Measurements from ENCODE around the gene TAOK3. TPM values are rescaled to one million over a fixed set of nuclear protein-coding genes. Genes with fewer than 3 reads are reported as not detected.

The TAOK3 gene
- total and polyA plus RNA-seq, 9 of the 15 experiments (the other 6 are each of a cell fraction or from before 2014, with no cell fraction given), result 24.3 to 83.5 (median 47.1) TPM

DNA sequence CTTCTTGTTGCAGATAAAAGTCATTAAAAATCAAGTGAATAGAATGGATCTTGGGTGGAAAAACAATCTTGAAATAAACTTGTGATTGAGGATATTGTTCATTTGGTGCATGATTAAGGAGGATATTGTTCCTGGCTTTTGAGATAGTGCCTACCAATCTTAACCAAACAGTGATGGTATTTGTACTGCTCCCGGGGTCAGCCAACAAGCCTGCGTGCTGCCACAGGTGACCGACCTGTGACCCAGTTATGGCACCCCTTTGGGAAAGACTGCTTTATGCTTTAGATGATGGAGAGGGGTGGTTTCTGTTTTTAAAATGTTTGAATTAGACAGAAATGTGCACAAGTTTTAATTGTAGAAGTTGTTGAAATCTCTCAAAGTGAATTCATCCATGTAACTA, 45.2 kb upstream of the TAOK3 start:
- H3K9me1 ChIP-seq (ENCODE audit: control insufficient read depth, insufficient read depth, low read length), result no peaks in the 10 kb centered on the region
- peaks cover 33% of the 10 kb centered on the region; the same call in 2 of the 3 replicates for H3K36me3 ChIP-seq (ENCODE audit: control insufficient read depth, insufficient read depth, low read length)
- H3K27me3 ChIP-seq (ENCODE audit: control insufficient read depth in 2 of 2, insufficient read depth in 2 of 2, low read length in 2 of 2), result no peaks in the 10 kb centered on the region
- H3K79me2 ChIP-seq (ENCODE audit: control insufficient read depth, insufficient read depth, low read length), result no peaks in the 10 kb centered on the region
- CTCF ChIA-PET (ENCODE audit: low intra/inter-chr PET ratio), result no interaction called here
- no peak for DNase-seq (ENCODE audit: extremely low read depth in 1 of 4, low spot score in 3 of 4)
- no peaks in the 10 kb centered on the region; the same call in 1 of the 2 replicates for H4K20me1 ChIP-seq (replicated peaks; ENCODE audit: control insufficient read depth, insufficient read depth, low read length)
- TF ChIP-seq GTF2E2 (tag; IDR thresholded peaks at IDR 0.05), result no peak
- no peak overlapping the region for H3K4me2 ChIP-seq (ENCODE audit: insufficient read depth, low read length)
- BruUV-seq (replicated peaks), result no TSS peak
- no peak overlapping the region for H2AFZ ChIP-seq (ENCODE audit: low read depth, low read length)
- WGBS (ENCODE audit: insufficient coverage, low coverage, missing lambda C conversion rate), result 70% methylated on average over 3 of the region's 3 CpGs
- no peaks in the 10 kb centered on the region for H3K9me3 ChIP-seq (replicated peaks; ENCODE audit: control insufficient read depth, insufficient read depth, low read depth, low read length)
- POLR2A ChIA-PET, result interaction anchor here (0.6 kb wide), 1 partner anchor 414 kb away, joined by 3 read pairs; no protein-coding TSS in a partner anchor
- H3K9ac ChIP-seq (ENCODE audit: insufficient read depth in 1 of 2, low read depth in 2 of 2, low read length in 2 of 2), result no peak overlapping the region
- no peaks in the 10 kb centered on the region for H3K4me1 ChIP-seq (replicated peaks in 1 of 2; ENCODE audit: control insufficient read depth in 2 of 2, insufficient read depth in 2 of 2, low read length in 2 of 2)
- in situ Hi-C loops (cut with MboI) (loop anchor here (10.0 kb wide), 1 partner anchor 207 kb away; no protein-coding TSS in a partner anchor), intact Hi-C loops (cut with micrococcal nuclease) (no loop called here)
- no peak for FAIRE-seq
- ATAC-seq, result no peak
- H3K4me3 ChIP-seq, result no peak overlapping the region
- H3K27ac ChIP-seq (ENCODE audit: extremely low read depth, low read depth, low read length), result no peak overlapping the region

DNA sequence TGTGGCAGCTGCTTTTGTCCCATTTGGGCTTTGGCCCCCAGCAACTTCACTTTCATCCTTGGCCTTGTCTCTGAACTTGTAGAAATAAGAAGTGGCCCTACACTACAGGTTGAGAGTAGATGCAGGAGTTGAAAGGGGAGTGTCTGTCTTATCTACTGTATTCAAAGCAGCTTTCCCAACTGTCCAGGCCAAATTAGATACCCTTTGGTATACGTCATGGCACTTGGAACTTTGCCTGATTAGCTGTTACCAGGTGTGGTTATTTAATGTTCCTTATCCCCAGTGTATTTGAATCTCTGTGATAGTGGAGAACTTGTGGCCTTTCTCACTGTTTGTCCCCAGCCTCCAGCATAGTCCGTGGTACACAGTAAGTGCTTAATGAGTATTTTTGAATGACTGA, 37.1 kb upstream of the TAOK3 start:
- 24% methylated on average over 2 of the region's 2 CpGs for WGBS (ENCODE audit: insufficient coverage, low coverage, missing lambda C conversion rate)
- no peaks in the 10 kb centered on the region for H3K9me3 ChIP-seq (replicated peaks; ENCODE audit: control insufficient read depth, insufficient read depth, low read depth, low read length)
- no peaks in the 10 kb centered on the region for H3K9me1 ChIP-seq (ENCODE audit: control insufficient read depth, insufficient read depth, low read length)
- no peaks in the 10 kb centered on the region for H3K79me2 ChIP-seq (ENCODE audit: control insufficient read depth, insufficient read depth, low read length)
- ATAC-seq (peak; percentile 87), FAIRE-seq (no peak), DNase-seq (ENCODE audit: extremely low read depth in 1 of 4, low spot score in 3 of 4) (peak; percentile 63 to 71 (median 66))
- H3K4me1 ChIP-seq (replicated peaks in 1 of 2; ENCODE audit: control insufficient read depth in 2 of 2, insufficient read depth in 2 of 2, low read length in 2 of 2), result peaks cover 5 to 8% of the 10 kb centered on the region in 2 experiments; a peak in 3 of 5 replicates
- no TSS peak for BruUV-seq (replicated peaks)
- in situ Hi-C loops (cut with MboI), result loop anchor here (10.0 kb wide), 1 partner anchor 215 kb away; no protein-coding TSS in a partner anchor
- H3K9ac ChIP-seq (ENCODE audit: insufficient read depth in 1 of 2, low read depth in 2 of 2, low read length in 2 of 2), result no peak overlapping the region
- no peaks in the 10 kb centered on the region for H3K27me3 ChIP-seq (ENCODE audit: control insufficient read depth in 2 of 2, insufficient read depth in 2 of 2, low read length in 2 of 2)
- intact Hi-C loops (cut with micrococcal nuclease), result loop anchor here (5.0 to 10.0 kb wide), 4 partner anchors 215 to 1002 kb away; no protein-coding TSS in a partner anchor
- POLR2A ChIA-PET, result interaction anchor here (0.6 to 1.5 kb wide), 3 partner anchors 8 to 29 kb away, joined by 3 to 4 read pairs (median 3); no protein-coding TSS in a partner anchor
- H3K36me3 ChIP-seq (ENCODE audit: control insufficient read depth, insufficient read depth, low read length), result peaks cover 60% of the 10 kb centered on the region
- CTCF ChIA-PET (ENCODE audit: low intra/inter-chr PET ratio), result no interaction called here
- no peaks in the 10 kb centered on the region for H4K20me1 ChIP-seq (replicated peaks; ENCODE audit: control insufficient read depth, insufficient read depth, low read length)
- no peak overlapping the region for H3K27ac ChIP-seq (ENCODE audit: extremely low read depth, low read depth, low read length)
- 0 out of 2 replicates have a peak overlapping the region, but pooled peaks have one; percentile 2 for H3K4me2 ChIP-seq (ENCODE audit: insufficient read depth, low read length)
- H2AFZ ChIP-seq (ENCODE audit: low read depth, low read length), result no peak overlapping the region
- no peak overlapping the region for H3K4me3 ChIP-seq
- TF ChIP-seq NR3C1 (CRISPR knock-in tag; IDR thresholded peaks at IDR 0.05) (no peak), ZKSCAN8 (CRISPR knock-in tag; IDR thresholded peaks at IDR 0.05) (peak; percentile 89), RCOR1 (IDR thresholded peaks at IDR 0.05; ENCODE audit: borderline replicate concordance in 1 of 2, low read depth in 2 of 2, low read length in 2 of 2) (peak in 1 of 2 experiments; percentile 27; a peak in 1 of 4 replicates), C11orf30 (IDR thresholded peaks at IDR 0.05; ENCODE audit: low read depth) (0 out of 2 replicates have a peak, but pooled peaks have one; percentile 20), TEAD4 (IDR thresholded peaks at IDR 0.05; ENCODE audit: low read length) (peak; percentile 47; the same call in 1 of the 2 replicates), TEAD4 (CRISPR knock-in tag; IDR thresholded peaks at IDR 0.05; ENCODE audit: borderline replicate concordance) (no peak), CBFA2T3 (IDR thresholded peaks at IDR 0.05) (peak; percentile 76), ZNF408 (CRISPR knock-in tag; IDR thresholded peaks at IDR 0.05; ENCODE audit: low read depth) (no peak), NFE2 (IDR thresholded peaks at IDR 0.05; ENCODE audit: low read depth) (peak; percentile 14; the same call in 1 of the 2 replicates), CREM (IDR thresholded peaks at IDR 0.05; ENCODE audit: low read depth) (peak; percentile 61), ATF1 (CRISPR knock-in tag; IDR thresholded peaks at IDR 0.05) (no peak), ATF1 (tag; IDR thresholded peaks at IDR 0.05) (0 out of 2 replicates have a peak, but pooled peaks have one; percentile 22), USF1 (CRISPR knock-in tag; IDR thresholded peaks at IDR 0.05) (no peak), SAP30 (IDR thresholded peaks at IDR 0.05; ENCODE audit: borderline replicate concordance, insufficient read depth, low read depth, low read length, poor library complexity, severe bottlenecking) (no peak), ARID1B (IDR thresholded peaks at IDR 0.05) (peak; percentile 67), TCF3 (CRISPR knock-in tag; IDR thresholded peaks at IDR 0.05) (peak; percentile 58), CBFA2T2 (conservative IDR thresholded peaks at IDR 0.05) (peak; percentile 56)

All from K562 (cell line).